ENCODE measurements around the gene HK3. TPM values are rescaled to one million over a fixed set of nuclear protein-coding genes. Genes with fewer than 3 reads are reported as not detected.

The HK3 gene
- total and polyA plus RNA-seq, 4 donors: 4.3 to 25.5 (median 13.3) TPM

- no peaks in the 10 kb centered on the region for H3K36me3 ChIP-seq (ENCODE audit: control insufficient read depth in 4 of 4, insufficient read depth in 3 of 4, low read depth in 1 of 4, low read length in 3 of 4)
- no peaks in the 10 kb centered on the region for H3K27me3 ChIP-seq (ENCODE audit: control insufficient read depth in 4 of 4, insufficient read depth in 4 of 4, low read length in 3 of 4)
- no peaks in the 10 kb centered on the region for H3K4me1 ChIP-seq (ENCODE audit: control insufficient read depth in 4 of 4, insufficient read depth in 4 of 4, low read length in 3 of 4)
- H3K9ac ChIP-seq (ENCODE audit: low read depth in 1 of 2, low read length in 2 of 2): no peak overlapping the region
- no peak overlapping the region for H3K27ac ChIP-seq (ENCODE audit: low read depth in 1 of 2, low read length in 2 of 2)
- DNase-seq (ENCODE audit: low spot score): no peak
- TF ChIP-seq NR2F2 (IDR thresholded peaks at IDR 0.05): no peak
- no peak for TF ChIP-seq RXRA (IDR thresholded peaks at IDR 0.05)
- TF ChIP-seq FOXA2 (IDR thresholded peaks at IDR 0.05): no peak
- TF ChIP-seq REST (IDR thresholded peaks at IDR 0.05): no peak
- no peak for TF ChIP-seq HNF4G (IDR thresholded peaks at IDR 0.05)
- TF ChIP-seq GABPA (IDR thresholded peaks at IDR 0.05 in 1 of 2, conservative IDR thresholded peaks at IDR 0.05 in 1 of 2): no peak
- TF ChIP-seq RAD21 (IDR thresholded peaks at IDR 0.05): no peak
- TF ChIP-seq JUND (IDR thresholded peaks at IDR 0.05): no peak
- TF ChIP-seq SP1 (IDR thresholded peaks at IDR 0.05): no peak
- no peaks in the 10 kb centered on the region for H3K9me3 ChIP-seq (ENCODE audit: control insufficient read depth in 4 of 4, low read length in 3 of 4)
- no peak overlapping the region for H3K4me3 ChIP-seq (ENCODE audit: low read depth in 1 of 3, low read length in 3 of 3)
- 88% methylated on average over 23 of the region's 23 CpGs for WGBS
Measured at GRCh38 chr5:176878906-176879662, 20.1 kb downstream of the HK3 start.

- H3K27me3 ChIP-seq (ENCODE audit: control insufficient read depth in 4 of 4, insufficient read depth in 4 of 4, low read length in 3 of 4): no peaks in the 10 kb centered on the region
- H3K4me3 ChIP-seq (ENCODE audit: low read depth in 1 of 3, low read length in 3 of 3): no peak overlapping the region
- no peaks in the 10 kb centered on the region for H3K9me3 ChIP-seq (ENCODE audit: control insufficient read depth in 4 of 4, low read length in 3 of 4)
- TF ChIP-seq SP1 (IDR thresholded peaks at IDR 0.05) (no peak), FOXA1 (IDR thresholded peaks at IDR 0.05) (no peak), NR2F2 (IDR thresholded peaks at IDR 0.05) (no peak), ATF3 (IDR thresholded peaks at IDR 0.05) (no peak), REST (IDR thresholded peaks at IDR 0.05) (no peak), HNF4A (conservative IDR thresholded peaks at IDR 0.05) (no peak), RAD21 (IDR thresholded peaks at IDR 0.05) (no peak), MAX (IDR thresholded peaks at IDR 0.05) (no peak), TAF1 (conservative IDR thresholded peaks at IDR 0.05) (no peak), JUND (IDR thresholded peaks at IDR 0.05) (no peak), CTCF (IDR thresholded peaks at IDR 0.05; ENCODE audit: low read depth, low read length, missing input control) (no peak), FOXA2 (IDR thresholded peaks at IDR 0.05) (no peak), EGR1 (IDR thresholded peaks at IDR 0.05; ENCODE audit: low read depth in 2 of 2) (no peak), YY1 (IDR thresholded peaks at IDR 0.05) (no peak), RXRA (IDR thresholded peaks at IDR 0.05) (no peak), GABPA (IDR thresholded peaks at IDR 0.05 in 1 of 2, conservative IDR thresholded peaks at IDR 0.05 in 1 of 2) (no peak), HNF4G (IDR thresholded peaks at IDR 0.05) (no peak), ZBTB33 (IDR thresholded peaks at IDR 0.05) (no peak)
- H3K9ac ChIP-seq (ENCODE audit: low read depth in 1 of 2, low read length in 2 of 2): no peak overlapping the region
- WGBS: 92% methylated on average over 12 of the region's 12 CpGs
- H3K27ac ChIP-seq (ENCODE audit: low read depth in 1 of 2, low read length in 2 of 2): no peak overlapping the region
- DNase-seq (ENCODE audit: low spot score): no peak
- no peaks in the 10 kb centered on the region for H3K36me3 ChIP-seq (ENCODE audit: control insufficient read depth in 4 of 4, insufficient read depth in 3 of 4, low read depth in 1 of 4, low read length in 3 of 4)
- H3K4me1 ChIP-seq (ENCODE audit: control insufficient read depth in 4 of 4, insufficient read depth in 4 of 4, low read length in 3 of 4): no peaks in the 10 kb centered on the region
Measured at GRCh38 chr5:176878463-176878862, 20.7 kb downstream of the HK3 start.

All from liver (tissue), 9 donors.